ENCODE data around the gene ZNF236. TPM values are rescaled to one million over a fixed set of nuclear protein-coding genes. Genes with fewer than 3 reads are reported as not detected.

The ZNF236 gene
- total RNA-seq, 2 experiments from 2014 or later = 6.6 to 16.1 TPM

DNA sequence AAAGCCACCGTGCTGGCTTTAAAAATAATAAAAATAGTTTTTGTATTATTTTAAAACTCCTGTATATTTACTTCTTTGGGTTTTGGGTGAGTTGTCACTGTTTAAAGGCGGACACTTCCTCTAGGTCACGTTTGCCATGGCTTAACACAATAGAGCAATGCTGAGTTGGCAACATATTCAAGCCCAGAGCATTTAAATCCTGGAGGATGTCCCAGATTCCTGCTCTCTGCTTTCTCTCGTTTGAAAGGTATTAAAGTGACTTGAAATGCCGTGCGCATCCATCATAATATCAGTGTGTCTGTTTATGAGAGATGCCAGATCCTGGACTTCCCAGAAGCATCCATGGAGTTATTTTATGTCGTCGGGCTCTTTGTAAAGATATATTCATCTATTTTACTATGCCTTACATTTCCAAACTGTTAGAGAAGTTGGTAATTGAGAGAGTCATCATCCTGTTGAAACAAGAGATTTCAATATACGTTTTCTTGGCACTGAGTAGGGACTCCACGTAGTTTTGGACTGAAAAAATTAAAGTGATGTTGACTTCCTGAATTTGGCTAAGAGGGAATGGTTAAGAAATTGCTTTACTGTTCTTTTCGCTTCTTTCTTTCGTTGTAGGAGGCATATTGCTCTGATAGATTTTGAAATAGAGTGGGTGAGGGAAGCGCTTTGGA is 150.6 kb downstream of the ZNF236 start:
- Histone ChIP-seq H3K9me3 (ENCODE audit: low read length) (no peaks in the 10 kb centered on the region), H3K4me1 (ENCODE audit: insufficient read depth, low read length, poor library complexity, severe bottlenecking) (peaks cover 25% of the 10 kb centered on the region), H3K4me2 (ENCODE audit: low read length) (no peak overlapping the region), H4K20me1 (ENCODE audit: insufficient read depth, low read length) (no peaks in the 10 kb centered on the region), H3K79me2 (ENCODE audit: insufficient read depth, low read depth, low read length) (no peaks in the 10 kb centered on the region), H2AFZ (ENCODE audit: low read length) (no peak overlapping the region), H3K9me2 (ENCODE audit: insufficient read depth, low read length) (no peaks in the 10 kb centered on the region), H3K36me3 (ENCODE audit: insufficient read depth, low read length) (no peaks in the 10 kb centered on the region), H3K27ac (ENCODE audit: low read depth, low read length, poor library complexity, severe bottlenecking) (no peak overlapping the region), H3K4me3 (ENCODE audit: low read depth, low read length, poor library complexity, severe bottlenecking) (no peak overlapping the region)
- DNase-seq (ENCODE audit: low spot score) = no peak
- POLR2A ChIA-PET = no interaction called here
- TF ChIP-seq, protein P1, sequence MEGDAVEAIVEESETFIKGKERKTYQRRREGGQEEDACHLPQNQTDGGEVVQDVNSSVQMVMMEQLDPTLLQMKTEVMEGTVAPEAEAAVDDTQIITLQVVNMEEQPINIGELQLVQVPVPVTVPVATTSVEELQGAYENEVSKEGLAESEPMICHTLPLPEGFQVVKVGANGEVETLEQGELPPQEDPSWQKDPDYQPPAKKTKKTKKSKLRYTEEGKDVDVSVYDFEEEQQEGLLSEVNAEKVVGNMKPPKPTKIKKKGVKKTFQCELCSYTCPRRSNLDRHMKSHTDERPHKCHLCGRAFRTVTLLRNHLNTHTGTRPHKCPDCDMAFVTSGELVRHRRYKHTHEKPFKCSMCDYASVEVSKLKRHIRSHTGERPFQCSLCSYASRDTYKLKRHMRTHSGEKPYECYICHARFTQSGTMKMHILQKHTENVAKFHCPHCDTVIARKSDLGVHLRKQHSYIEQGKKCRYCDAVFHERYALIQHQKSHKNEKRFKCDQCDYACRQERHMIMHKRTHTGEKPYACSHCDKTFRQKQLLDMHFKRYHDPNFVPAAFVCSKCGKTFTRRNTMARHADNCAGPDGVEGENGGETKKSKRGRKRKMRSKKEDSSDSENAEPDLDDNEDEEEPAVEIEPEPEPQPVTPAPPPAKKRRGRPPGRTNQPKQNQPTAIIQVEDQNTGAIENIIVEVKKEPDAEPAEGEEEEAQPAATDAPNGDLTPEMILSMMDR (conservative IDR thresholded peaks at IDR 0.05; ENCODE audit: low read length) = no peak
- TF ChIP-seq EZH2phosphoT487 (IDR thresholded peaks at IDR 0.05; ENCODE audit: borderline replicate concordance, low read depth, low read length) = no peak
- BruUV-seq (replicated peaks) = no TSS peak
- CTCF ChIA-PET (ENCODE audit: unreplicated experiment) = no interaction called here
- intact Hi-C loops (cut with micrococcal nuclease; ENCODE audit: unreplicated experiment) = no loop called here

DNA sequence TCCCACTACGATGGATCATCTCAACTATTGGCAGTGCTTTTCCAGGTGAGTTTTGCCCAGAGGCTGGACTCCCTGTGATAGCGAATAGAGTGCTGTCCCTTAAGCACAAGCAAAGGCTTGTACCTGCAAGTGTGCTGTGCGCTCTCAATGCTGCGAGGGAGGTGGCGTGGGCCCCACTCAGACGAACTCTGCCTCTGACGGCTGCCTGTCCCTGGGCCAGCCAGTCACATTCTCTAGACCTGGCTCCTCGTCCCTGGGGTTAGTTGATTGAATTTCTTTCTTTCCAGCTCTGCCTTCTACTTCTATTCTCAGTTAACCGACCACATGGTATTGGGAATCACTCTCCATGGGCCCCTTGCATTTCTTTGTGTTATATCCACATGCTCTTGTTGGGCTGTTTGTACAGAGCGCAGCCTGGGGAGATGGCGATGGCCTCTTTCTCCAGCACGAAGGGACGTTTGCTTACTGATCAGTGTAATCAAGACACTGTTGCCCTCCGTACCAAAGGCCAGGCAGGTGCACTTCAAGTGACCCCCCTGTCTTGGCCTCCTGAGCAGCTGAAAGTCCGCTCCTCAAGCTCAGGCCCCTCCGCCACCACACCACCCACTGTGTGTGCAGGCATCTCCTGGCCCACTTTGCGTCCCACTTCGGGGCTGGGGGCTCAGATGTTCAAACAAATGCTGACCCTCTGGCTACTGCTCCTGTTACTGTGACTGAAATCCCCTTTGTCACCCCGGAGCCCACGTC is 151.3 kb downstream of the ZNF236 start:
- Histone ChIP-seq H3K36me3 (ENCODE audit: insufficient read depth, low read length) (no peaks in the 10 kb centered on the region), H3K9me3 (ENCODE audit: low read length) (no peaks in the 10 kb centered on the region), H2AFZ (ENCODE audit: low read length) (no peak overlapping the region), H3K4me3 (ENCODE audit: low read depth, low read length, poor library complexity, severe bottlenecking) (no peak overlapping the region), H4K20me1 (ENCODE audit: insufficient read depth, low read length) (no peaks in the 10 kb centered on the region), H3K4me1 (ENCODE audit: insufficient read depth, low read length, poor library complexity, severe bottlenecking) (peaks cover 33% of the 10 kb centered on the region), H3K9me2 (ENCODE audit: insufficient read depth, low read length) (no peaks in the 10 kb centered on the region), H3K79me2 (ENCODE audit: insufficient read depth, low read depth, low read length) (no peaks in the 10 kb centered on the region), H3K4me2 (ENCODE audit: low read length) (no peak overlapping the region), H3K27ac (ENCODE audit: low read depth, low read length, poor library complexity, severe bottlenecking) (no peak overlapping the region)
- POLR2A ChIA-PET = no interaction called here
- BruUV-seq (replicated peaks) = no TSS peak
- DNase-seq (ENCODE audit: low spot score) = no peak
- CTCF ChIA-PET (ENCODE audit: unreplicated experiment) = no interaction called here
- TF ChIP-seq, protein P1 (conservative IDR thresholded peaks at IDR 0.05; ENCODE audit: low read length) = no peak
- no peak for TF ChIP-seq EZH2phosphoT487 (IDR thresholded peaks at IDR 0.05; ENCODE audit: borderline replicate concordance, low read depth, low read length)
- intact Hi-C loops (cut with micrococcal nuclease; ENCODE audit: unreplicated experiment) = no loop called here

DNA sequence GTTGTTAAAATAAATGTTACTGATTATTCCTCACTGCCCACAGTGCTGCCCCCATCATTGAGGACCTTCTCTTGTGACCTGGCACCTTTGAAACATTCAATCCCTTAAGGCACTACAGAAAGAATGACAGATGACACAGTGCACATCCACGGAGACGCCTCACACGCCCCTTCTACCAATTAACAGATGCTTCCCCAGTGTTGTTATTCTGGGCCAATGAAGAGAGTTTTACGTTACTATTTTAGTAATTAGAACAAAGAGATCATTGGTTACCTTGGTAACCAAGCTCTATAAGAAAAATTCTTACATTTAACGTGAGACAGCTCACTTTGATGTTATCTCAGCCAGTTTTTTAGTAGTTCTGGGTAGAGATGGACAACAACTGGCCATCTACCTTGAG is 152.0 kb downstream of the ZNF236 start:
- Histone ChIP-seq H3K9me3 (ENCODE audit: low read length) (no peaks in the 10 kb centered on the region), H3K27ac (ENCODE audit: low read depth, low read length, poor library complexity, severe bottlenecking) (no peak overlapping the region)
- no peak for TF ChIP-seq EZH2phosphoT487 (IDR thresholded peaks at IDR 0.05; ENCODE audit: borderline replicate concordance, low read depth, low read length)

More for the DNA sequence above, 152.0 kb downstream of the ZNF236 start:
- Histone ChIP-seq H4K20me1 (ENCODE audit: insufficient read depth, low read length) (no peaks in the 10 kb centered on the region), H3K9me2 (ENCODE audit: insufficient read depth, low read length) (no peaks in the 10 kb centered on the region), H3K36me3 (ENCODE audit: insufficient read depth, low read length) (no peaks in the 10 kb centered on the region), H2AFZ (ENCODE audit: low read length) (no peak overlapping the region), H3K79me2 (ENCODE audit: insufficient read depth, low read depth, low read length) (no peaks in the 10 kb centered on the region), H3K4me1 (ENCODE audit: insufficient read depth, low read length, poor library complexity, severe bottlenecking) (peaks cover 39% of the 10 kb centered on the region), H3K4me3 (ENCODE audit: low read depth, low read length, poor library complexity, severe bottlenecking) (no peak overlapping the region), H3K4me2 (ENCODE audit: low read length) (no peak overlapping the region)
- CTCF ChIA-PET (ENCODE audit: unreplicated experiment) = interaction anchor here (0.5 kb wide), 1 partner anchor 203 kb away, joined by 4 read pairs; no protein-coding TSS in a partner anchor
- BruUV-seq (replicated peaks) = no TSS peak
- POLR2A ChIA-PET = interaction anchor here (4.0 kb wide), 1 partner anchor 9 kb away, joined by 13 read pairs; no protein-coding TSS in a partner anchor
- intact Hi-C loops (cut with micrococcal nuclease; ENCODE audit: unreplicated experiment) = no loop called here
- no peak for DNase-seq (ENCODE audit: low spot score)
